OCI-LY1 (cell line): ENCODE data around the gene PTGER4.

ENCODE experiments used
- EZH2 ChIP-seq: fragments of 200-600 bp; sonication (generic), shearing (Covaris generic); IDR thresholded peaks from 2 replicates; pipeline ENCODE4 v1.8.0; 2017; ENCODE audit warnings: borderline replicate concordance, mixed run types, mild to moderate bottlenecking, antibody characterized with exemption, low read length, moderate library complexity, mixed read lengths
- TF ChIP-seq, protein P1 (sequence below): fragments of 200-600 bp; sonication (generic), shearing (Covaris generic); IDR thresholded peaks from 2 replicates; pipeline ENCODE4 v1.5.1; 2017; ENCODE audit warnings: mild to moderate bottlenecking, antibody characterized with exemption, low read length, moderate library complexity, mixed read lengths

DNA sequence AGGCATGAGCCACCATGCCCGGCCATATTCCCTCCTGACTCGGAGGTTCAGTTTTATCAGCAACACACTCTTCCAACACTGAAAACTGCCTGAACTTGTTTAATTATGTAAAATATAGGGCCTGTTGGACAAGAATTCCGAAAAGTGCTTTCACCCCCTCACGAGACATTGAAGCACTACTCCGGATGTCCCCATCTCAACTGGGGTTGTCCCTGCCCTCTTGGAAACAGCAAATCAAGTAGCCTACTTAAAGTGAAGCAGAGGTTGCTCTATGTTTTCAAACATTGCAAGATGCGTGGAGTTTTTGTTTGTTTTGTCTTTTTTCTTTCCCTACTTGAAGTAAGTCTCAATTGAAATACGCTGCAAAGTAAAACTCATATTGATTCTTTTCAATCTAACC is 7.6 kb downstream of the PTGER4 start:
- TF ChIP-seq, protein P1, sequence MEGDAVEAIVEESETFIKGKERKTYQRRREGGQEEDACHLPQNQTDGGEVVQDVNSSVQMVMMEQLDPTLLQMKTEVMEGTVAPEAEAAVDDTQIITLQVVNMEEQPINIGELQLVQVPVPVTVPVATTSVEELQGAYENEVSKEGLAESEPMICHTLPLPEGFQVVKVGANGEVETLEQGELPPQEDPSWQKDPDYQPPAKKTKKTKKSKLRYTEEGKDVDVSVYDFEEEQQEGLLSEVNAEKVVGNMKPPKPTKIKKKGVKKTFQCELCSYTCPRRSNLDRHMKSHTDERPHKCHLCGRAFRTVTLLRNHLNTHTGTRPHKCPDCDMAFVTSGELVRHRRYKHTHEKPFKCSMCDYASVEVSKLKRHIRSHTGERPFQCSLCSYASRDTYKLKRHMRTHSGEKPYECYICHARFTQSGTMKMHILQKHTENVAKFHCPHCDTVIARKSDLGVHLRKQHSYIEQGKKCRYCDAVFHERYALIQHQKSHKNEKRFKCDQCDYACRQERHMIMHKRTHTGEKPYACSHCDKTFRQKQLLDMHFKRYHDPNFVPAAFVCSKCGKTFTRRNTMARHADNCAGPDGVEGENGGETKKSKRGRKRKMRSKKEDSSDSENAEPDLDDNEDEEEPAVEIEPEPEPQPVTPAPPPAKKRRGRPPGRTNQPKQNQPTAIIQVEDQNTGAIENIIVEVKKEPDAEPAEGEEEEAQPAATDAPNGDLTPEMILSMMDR, result no peak
- no peak for TF ChIP-seq EZH2
